Lung (tissue), 12 donors: ENCODE measurements around the gene CHD1. TPM values are rescaled to one million over a fixed set of nuclear protein-coding genes. Genes with fewer than 3 reads are reported as not detected.

ENCODE experiments used
- ATAC-seq: fragments of 200-7000 bp; cut with Tn5 transposase; one replicate; pipeline ENCODE4 v1.9.1; 2020; ENCODE audit warnings: moderate number of reproducible peaks; ENCODE audit not compliant: insufficient read depth, low FRiP score
- DNase-seq, 3 donors: peaks; one replicate each; pipeline ENCODE4 v3.0.0-alpha.2; 2013 to 2017
- H3K27ac ChIP-seq, 2 donors: one replicate each; pipeline ENCODE4 v1.5.1; 2013; ENCODE audit warnings: mild to moderate bottlenecking in 2 of 2, moderate library complexity in 2 of 2, control low read depth in 1 of 2, inconsistent platforms in 1 of 2, low read depth in 1 of 2, low read length in 1 of 2
- H3K27me3 ChIP-seq, 3 donors: one replicate each; pipeline ENCODE4 v1.5.1; 2013; ENCODE audit warnings: low read length in 2 of 3; ENCODE audit not compliant: control insufficient read depth in 3 of 3, insufficient read depth in 3 of 3
- H3K36me3 ChIP-seq, 4 donors: one replicate each; pipeline ENCODE4 v1.5.1; 2013; ENCODE audit warnings: low read length in 4 of 4, mild to moderate bottlenecking in 1 of 4, moderate library complexity in 1 of 4; ENCODE audit not compliant: control insufficient read depth in 4 of 4, insufficient read depth in 4 of 4
- H3K4me1 ChIP-seq, 5 donors: one replicate each; pipeline ENCODE4 v1.5.1; 2013; ENCODE audit warnings: low read length in 5 of 5, mild to moderate bottlenecking in 2 of 5, moderate library complexity in 1 of 5; ENCODE audit not compliant: control insufficient read depth in 5 of 5, insufficient read depth in 5 of 5
- H3K4me3 ChIP-seq: one replicate; pipeline ENCODE4 v1.5.1; 2013; ENCODE audit warnings: mild to moderate bottlenecking, control low read depth, moderate library complexity
- H3K9ac ChIP-seq, 2 donors: one replicate each; pipeline ENCODE4 v1.5.1; 2013; ENCODE audit warnings: low read length in 2 of 2, control low read depth in 1 of 2; ENCODE audit not compliant: insufficient read depth in 1 of 2
- H3K9me3 ChIP-seq, 4 donors: one replicate each; pipeline ENCODE4 v1.5.1; 2013; ENCODE audit warnings: low read length in 3 of 4, mild to moderate bottlenecking in 1 of 4, moderate library complexity in 1 of 4; ENCODE audit not compliant: control insufficient read depth in 4 of 4, insufficient read depth in 3 of 4
- CTCF ChIP-seq: IDR thresholded peaks from 2 replicates; pipeline ENCODE4 v1.5.1; 2012; ENCODE audit warnings: mild to moderate bottlenecking; ENCODE audit errors: control extremely low read depth, extremely low read depth
- WGBS, 2 donors: extraction: QIAGEN DNeasy Blood & Tissue Kit; methylation state at CpG; one replicate each; pipeline ENCODE4 v1.1.7; 2013; 5-methylcytosine and 5-hydroxymethylcytosine counted together
- polyA plus RNA-seq, 2 donors: library from polyadenylated mRNA; stranded (reverse); fragments of 200-250 nt; gene quantifications; one replicate each; pipeline ENCODE4 v1.2.1, GENCODE V29; 2013
- total RNA-seq, 2 donors: library from RNA; depleted of rRNA in 1 of 2; stranded (reverse); fragments of >200 nt in 1 of 2; gene quantifications; one replicate each; pipeline ENCODE4 v1.2.1, GENCODE V29; 2014 to 2021
- donor health status: control.
- donor health status: control.
- donor health status: Bipolar disorder and iron deficiency.
- donor health status: healthy.
- donor health status: DM: yes; HTN: yes; CAD: no.

The CHD1 gene
- total and polyA plus RNA-seq, 4 donors: 17.8 to 126 (median 22.6) TPM

DNA sequence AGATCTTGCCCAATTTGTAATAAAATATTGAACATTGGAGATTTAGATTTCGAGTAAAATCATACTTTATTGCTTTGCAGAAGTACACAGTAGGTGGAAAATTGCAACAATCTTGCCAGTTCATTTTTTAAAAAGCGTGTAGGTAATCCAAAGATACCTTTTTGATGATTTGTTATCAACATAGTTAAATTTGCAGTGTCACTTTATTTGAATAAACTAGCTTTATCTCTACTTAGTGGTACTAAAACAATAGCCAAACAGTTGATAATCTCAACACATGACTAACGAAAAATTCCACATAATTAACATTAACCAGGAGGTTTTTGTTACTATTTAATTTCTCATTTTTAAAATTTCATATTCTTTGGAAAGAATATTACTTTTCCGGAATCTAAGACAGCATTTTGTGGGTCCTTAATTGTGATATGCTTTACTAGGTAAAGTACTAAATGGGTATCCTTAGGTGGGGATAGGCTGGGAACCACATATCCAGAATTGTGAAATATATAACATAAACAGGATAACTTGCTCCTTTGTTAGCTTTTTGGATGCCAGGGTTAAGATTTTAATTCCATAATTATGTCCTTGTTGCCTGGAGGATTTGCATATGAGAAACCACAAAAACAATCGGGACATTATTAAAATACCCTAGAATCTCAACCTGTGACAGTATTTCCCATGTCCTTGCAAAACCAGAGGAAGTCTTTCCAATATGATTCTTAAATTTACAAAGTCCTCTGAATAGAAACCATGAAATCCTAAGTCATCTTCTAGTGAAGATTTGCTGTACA, 2.4 kb upstream of the CHD1 start:
- H3K4me3 ChIP-seq: no peak overlapping the region
- H3K27me3 ChIP-seq: no peaks in the 10 kb centered on the region
- 81 to 88% methylated on average over 5 of the region's 5 CpGs for WGBS, 2 donors
- peaks cover 0 to 21% (median 0%) of the 10 kb centered on the region in 5 donors for H3K4me1 ChIP-seq
- DNase-seq (no peak), ATAC-seq (no peak)
- no peak overlapping the region for H3K9ac ChIP-seq
- no peak for TF ChIP-seq CTCF
- H3K36me3 ChIP-seq: peaks cover 0 to 8% (median 2%) of the 10 kb centered on the region in 4 donors
- H3K27ac ChIP-seq: no peak overlapping the region
- no peaks in the 10 kb centered on the region for H3K9me3 ChIP-seq

GRCh38 chr5:98929710-98930298, 997 bp upstream of the CHD1 start:
- Histone ChIP-seq H3K4me1 (peaks cover 0 to 21% (median 0%) of the 10 kb centered on the region in 5 donors), H3K4me3 (peak overlapping the region; percentile 79), H3K36me3 (peaks cover 0 to 8% (median 2%) of the 10 kb centered on the region in 4 donors), H3K27me3 (no peaks in the 10 kb centered on the region), H3K27ac (peak overlapping the region; percentile 98 to 100), H3K9me3 (no peaks in the 10 kb centered on the region), H3K9ac (peak overlapping the region; percentile 90 to 98)
- ATAC-seq (no peak), DNase-seq (peak in 1 of 3 donors; percentile 19)
- no peak for TF ChIP-seq CTCF
- WGBS, 2 donors: 8 to 13% methylated on average over 21 of the region's 21 CpGs

GRCh38 chr5:98927989-98928872, 576 bp downstream of the CHD1 start:
- ATAC-seq (peak; percentile 24), DNase-seq (peak; percentile 83 to 84 (median 84))
- 0 to 1% methylated on average over 61 to 106 of the region's 106 CpGs for WGBS, 2 donors
- Histone ChIP-seq H3K9ac (peak overlapping the region; percentile 86 to 93), H3K4me1 (peaks cover 0 to 21% (median 0%) of the 10 kb centered on the region in 5 donors), H3K9me3 (no peaks in the 10 kb centered on the region), H3K27me3 (no peaks in the 10 kb centered on the region), H3K36me3 (peaks cover 4 to 12% (median 8%) of the 10 kb centered on the region in 4 donors), H3K4me3 (peak overlapping the region; percentile 74), H3K27ac (peak overlapping the region; percentile 94 to 100)
- TF ChIP-seq CTCF: no peak
